Posterior cingulate gyrus (tissue), 11 donors: Measurements from ENCODE around the gene KLF13.
A peak's percentile ranks its signal among the peaks of the same experiment; 100 is the strongest.

ENCODE experiments used
- DNase-seq, 10 donors: peaks; one replicate each; pipeline versions ENCODE4 v3.0.0 to v3.0.0-alpha.2; 2020 to 2021; ENCODE audit warnings: mixed read lengths in 3 of 10
- intact Hi-C: fragments of 100-400 bp; cut with DNase I; formaldehyde crosslinking; loops from one replicate; pipeline ENCODE4 v1.15.1; 2023

Gene KLF13

GRCh38 chr15:31297575-31298456 lies 28.8 kb upstream of the KLF13 start:
- DNase-seq: peak in 2 of 10 donors; percentile 53 to 68
- intact Hi-C loops: loop anchor here (5.0 kb wide), 1 partner anchor 61 kb away; no protein-coding TSS in a partner anchor

GRCh38 chr15:31298707-31299172 lies 27.9 kb upstream of the KLF13 start:
- intact Hi-C loops: loop anchor here (5.0 kb wide), 1 partner anchor 61 kb away; no protein-coding TSS in a partner anchor
- peak in 2 of 10 donors; percentile 53 to 75 for DNase-seq

- peak; percentile 79 to 98 (median 92) for DNase-seq
- intact Hi-C loops: loop anchor here (1.0 kb wide), 1 partner anchor 20 kb away; no protein-coding TSS in a partner anchor
Measured at GRCh38 chr15:31300208-31300661, 26.4 kb upstream of the KLF13 start.

- peak in 1 of 10 donors; percentile 62 for DNase-seq
- intact Hi-C loops: loop anchor here (1.0 kb wide), 1 partner anchor 21 kb away; no protein-coding TSS in a partner anchor
Measured at GRCh38 chr15:31300981-31301672, 25.5 kb upstream of the KLF13 start.

GRCh38 chr15:31301673-31301990 lies 25.0 kb upstream of the KLF13 start:
- intact Hi-C loops: no loop called here
- DNase-seq: no peak

- intact Hi-C loops: no loop called here
- peak in 5 of 10 donors; percentile 44 to 92 (median 87) for DNase-seq
Measured at GRCh38 chr15:31302029-31302657, 24.5 kb upstream of the KLF13 start.

GRCh38 chr15:31302778-31303725 lies 23.6 kb upstream of the KLF13 start:
- intact Hi-C loops: no loop called here
- DNase-seq: peak in 1 of 10 donors; percentile 72

GRCh38 chr15:31303726-31304648 lies 22.6 kb upstream of the KLF13 start:
- intact Hi-C loops: no loop called here
- peak in 1 of 10 donors; percentile 82 for DNase-seq

GRCh38 chr15:31304751-31305365 lies 21.8 kb upstream of the KLF13 start:
- intact Hi-C loops: no loop called here
- DNase-seq: peak in 2 of 10 donors; percentile 47 to 92

- intact Hi-C loops: no loop called here
- no peak for DNase-seq
Measured at GRCh38 chr15:31305375-31305774, 21.3 kb upstream of the KLF13 start.

GRCh38 chr15:31305796-31306425 lies 20.7 kb upstream of the KLF13 start:
- DNase-seq: peak in 1 of 10 donors; percentile 79
- intact Hi-C loops: no loop called here

- intact Hi-C loops: no loop called here
- DNase-seq: peak; percentile 84 to 99 (median 91)
Measured at GRCh38 chr15:31306426-31307269, 20.0 kb upstream of the KLF13 start.

GRCh38 chr15:31307270-31308184 lies 19.1 kb upstream of the KLF13 start:
- intact Hi-C loops: no loop called here
- DNase-seq: peak in 2 of 10 donors; percentile 64 to 82

GRCh38 chr15:31308185-31308639 lies 18.4 kb upstream of the KLF13 start:
- intact Hi-C loops: no loop called here
- DNase-seq: peak in 2 of 10 donors; percentile 33 to 67

GRCh38 chr15:31309893-31310606 lies 16.6 kb upstream of the KLF13 start:
- peak in 1 of 10 donors; percentile 17 for DNase-seq
- intact Hi-C loops: no loop called here
